DMS79 (cell line): ENCODE data around the gene KDM4C.
"Not testable (repeated sequence)": the region's sequence is repeated elsewhere in the genome, so short reads cannot be mapped to it uniquely, and the experiment has no call there.

ENCODE experiments used
- DNase-seq: peaks from one replicate; lab custom pipeline; 2025; lab: John Stamatoyannopoulos, UW

The KDM4C gene

DNA sequence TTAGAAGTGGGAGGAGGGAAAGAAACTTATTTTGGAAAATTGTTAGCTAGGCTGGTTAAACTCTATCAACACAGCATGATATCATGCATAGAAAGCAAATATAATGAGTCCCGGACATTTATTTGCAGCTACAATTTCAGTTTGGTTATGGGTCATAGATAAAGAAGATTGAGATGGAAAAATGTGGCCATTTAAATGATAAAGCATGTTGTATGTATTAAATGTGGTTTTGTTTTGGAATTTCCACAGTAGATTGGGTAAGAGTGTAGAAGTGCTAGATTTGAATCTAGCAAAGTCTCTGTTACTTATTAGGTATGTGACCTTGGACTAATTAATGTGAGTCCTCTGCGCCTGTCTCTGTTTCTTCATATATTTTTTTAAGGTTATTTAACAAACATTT, 217.4 kb downstream of the KDM4C start:
- DNase-seq = no peak

DNA sequence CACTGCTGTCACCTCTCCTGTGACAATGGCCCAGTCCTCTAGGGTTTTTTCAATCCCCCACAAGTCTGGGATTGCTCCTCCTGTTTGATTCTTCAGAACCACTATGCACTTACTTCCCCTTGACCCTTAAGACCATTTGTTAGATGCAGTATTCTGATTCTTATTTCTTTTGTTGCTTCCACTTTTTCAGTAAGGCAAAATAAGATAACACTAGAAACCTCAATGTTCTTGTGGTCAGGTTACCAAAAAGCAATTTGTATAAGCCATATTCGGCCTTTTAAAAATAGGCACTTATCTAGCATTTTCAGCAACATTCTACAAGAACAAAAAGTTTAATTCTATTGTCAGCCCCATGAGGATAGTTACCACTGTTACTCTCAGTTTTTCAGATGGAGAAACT, 220.0 kb downstream of the KDM4C start:
- no peak for DNase-seq

DNA sequence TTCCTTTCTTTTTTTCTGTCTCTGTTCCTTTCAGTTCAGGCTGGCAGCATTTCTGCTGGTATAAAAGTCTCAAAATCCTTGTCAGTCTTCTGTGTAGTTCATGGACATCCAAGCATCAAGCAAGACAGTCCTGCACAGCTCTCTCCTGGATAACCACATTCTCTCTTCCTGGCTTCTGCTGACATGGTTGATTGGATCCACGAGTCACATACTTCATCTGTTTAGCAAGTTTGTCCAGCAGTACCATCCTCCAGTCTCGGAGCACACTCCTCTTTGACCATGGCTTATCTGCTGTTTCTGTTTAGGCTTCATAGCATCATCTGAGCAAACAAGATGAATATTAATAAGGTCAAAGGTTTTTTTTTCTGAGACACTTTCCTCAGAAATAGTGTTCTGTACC, 220.8 kb downstream of the KDM4C start:
- no peak for DNase-seq

DNA sequence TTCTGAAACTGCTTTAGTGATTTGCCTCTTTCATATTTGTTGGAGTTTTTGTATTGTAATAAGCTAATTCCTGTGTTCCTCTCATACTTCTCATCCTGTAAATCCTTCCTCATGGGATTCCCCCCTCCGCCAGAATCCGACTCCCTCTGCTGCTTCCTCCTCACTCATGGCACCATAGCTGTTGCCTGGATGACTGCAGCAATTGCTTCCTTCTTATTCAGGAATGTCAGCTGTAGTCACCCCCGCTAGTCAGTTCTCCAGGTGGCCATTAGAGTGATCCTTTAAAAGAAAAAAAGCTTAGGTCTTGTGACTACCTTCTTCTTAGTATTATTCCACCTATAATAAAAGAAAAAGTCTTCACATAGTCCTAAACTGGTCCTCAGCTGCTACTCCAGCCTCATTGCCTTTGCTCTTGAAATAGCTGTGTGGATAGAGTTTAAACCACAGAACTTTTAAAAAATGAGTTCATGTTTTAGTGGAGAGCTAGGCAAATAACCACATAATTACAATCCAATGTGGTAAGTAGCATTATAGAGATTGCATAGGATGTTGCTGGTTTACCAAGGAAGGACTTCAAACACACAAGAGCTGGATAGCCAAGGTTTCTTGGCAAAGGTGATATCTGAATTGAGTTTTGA, 227.3 kb downstream of the KDM4C start:
- DNase-seq = peak; percentile 79

DNA sequence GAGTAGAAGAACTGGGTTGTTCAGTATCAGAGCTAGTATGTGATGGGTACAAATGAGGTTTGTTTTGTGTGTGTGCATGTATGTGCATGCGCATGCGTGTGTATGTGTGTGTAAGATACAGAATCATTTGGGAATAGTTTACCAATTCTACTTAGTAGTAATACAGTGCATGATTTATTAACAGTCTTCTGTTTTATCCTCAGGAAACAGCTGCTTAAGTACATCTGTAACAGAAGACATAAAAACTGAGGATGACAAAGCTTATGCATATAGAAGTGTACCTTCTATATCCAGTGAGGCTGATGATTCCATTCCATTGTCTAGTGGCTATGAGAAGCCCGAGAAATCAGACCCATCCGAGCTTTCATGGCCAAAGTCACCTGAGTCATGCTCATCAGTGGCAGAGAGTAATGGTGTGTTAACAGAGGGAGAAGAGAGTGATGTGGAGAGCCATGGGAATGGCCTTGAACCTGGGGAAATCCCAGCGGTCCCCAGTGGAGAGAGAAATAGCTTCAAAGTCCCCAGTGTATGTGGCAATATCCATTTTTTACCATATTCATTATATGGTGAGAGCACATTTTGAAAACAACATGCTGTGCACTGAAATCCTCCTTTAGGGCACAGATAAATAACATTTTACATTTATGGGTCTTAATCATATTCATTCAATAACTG, 228.5 kb downstream of the KDM4C start:
- DNase-seq = no peak

DNA sequence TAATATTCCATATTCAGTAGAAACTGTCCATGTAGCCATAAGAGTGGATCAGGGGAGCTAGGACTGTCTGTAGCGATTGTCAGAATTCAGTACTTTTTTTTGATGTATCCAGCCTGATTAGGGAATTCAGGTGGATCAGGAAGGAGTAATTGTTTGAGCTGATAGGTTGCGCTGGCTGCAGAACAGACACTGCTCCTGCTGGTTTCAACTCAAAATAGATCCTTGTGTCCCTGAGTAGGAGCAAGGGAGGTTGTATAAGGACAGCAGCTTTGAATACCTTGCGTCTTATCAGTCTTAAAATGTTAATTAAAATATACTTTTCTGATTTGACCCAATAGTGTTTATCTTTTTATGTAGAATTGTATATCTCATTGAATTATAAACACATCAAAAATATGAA, 229.6 kb downstream of the KDM4C start:
- no peak for DNase-seq

DNA sequence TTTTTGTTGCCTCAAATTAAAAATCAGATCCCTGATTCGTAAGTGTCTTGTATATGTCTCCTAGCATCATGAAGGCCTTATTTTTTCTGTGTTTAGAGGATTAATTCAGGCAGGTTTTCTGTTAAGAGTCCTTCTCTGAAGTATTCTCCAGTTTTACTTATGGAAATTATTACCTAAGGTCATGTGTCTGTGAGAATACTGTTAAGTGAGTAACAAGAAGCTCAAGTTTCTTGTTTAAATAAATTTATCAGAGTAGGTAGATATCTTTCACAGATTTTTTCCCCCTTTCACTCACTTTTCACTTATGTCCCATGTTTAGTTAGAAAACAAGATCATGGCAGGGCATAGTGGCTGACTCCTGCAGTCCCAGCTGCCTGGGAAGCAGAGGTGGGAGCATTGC, 233.6 kb downstream of the KDM4C start:
- DNase-seq = no peak

DNA sequence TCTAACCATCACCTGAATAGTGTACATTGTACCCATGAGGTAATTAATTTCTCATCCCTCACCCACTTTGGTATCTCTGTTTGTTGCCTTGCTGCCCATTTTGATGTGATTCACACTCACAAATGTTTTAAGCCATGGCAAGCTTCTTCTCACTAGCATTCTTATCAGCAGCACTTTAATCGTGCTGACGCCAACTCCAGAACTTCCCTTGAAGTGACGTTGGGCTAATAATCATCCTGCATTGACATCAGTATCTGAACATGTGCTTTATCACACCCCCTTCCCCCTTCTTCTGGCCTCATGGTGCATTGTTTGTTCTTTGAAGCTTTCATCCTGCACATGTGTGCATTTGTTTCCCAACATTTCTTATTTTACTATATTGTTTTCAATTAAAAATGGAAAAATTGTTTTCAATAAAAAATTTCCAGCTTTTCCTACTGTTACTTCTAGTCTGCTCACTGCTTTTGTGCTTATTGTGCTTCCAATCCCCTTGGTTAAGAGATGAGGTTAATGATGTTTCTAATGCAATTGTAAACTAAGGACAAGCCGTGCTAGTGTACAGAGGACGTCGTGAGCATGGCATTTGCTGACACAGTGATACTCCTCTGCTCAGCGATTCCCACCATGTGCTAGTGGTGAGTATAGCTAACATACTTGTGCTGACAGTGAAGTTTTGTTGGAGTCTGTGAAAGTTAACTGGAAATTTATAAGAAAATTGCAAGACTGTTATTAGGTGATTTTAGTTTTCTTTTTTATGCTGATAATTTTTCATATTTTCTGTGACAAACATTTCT, 238.5 kb downstream of the KDM4C start:
- DNase-seq = no peak

GRCh38 chr9:6997330-6997729, 239.6 kb downstream of the KDM4C start:
- no peak for DNase-seq

DNA sequence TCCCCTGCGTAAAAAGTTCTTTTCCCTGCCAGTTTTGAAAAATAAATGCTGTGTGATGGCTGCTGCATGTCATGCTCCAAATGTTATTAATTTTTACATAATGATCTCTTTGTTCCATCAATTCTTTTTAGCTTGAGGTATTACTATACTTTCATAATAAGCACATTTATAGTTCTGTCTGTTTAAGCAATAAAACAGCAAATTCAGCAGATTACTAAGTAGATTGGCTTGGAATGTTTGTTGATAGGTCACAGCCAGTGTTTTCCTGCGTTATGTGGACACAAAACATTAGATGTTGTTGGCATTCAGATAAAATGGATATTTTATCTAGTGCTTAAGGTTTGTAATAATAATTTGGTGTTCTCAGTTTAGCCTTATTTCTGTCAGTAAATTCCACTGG, 242.0 kb downstream of the KDM4C start:
- no peak for DNase-seq

GRCh38 chr9:7001571-7001970, 243.8 kb downstream of the KDM4C start:
- DNase-seq = no peak

GRCh38 chr9:7003861-7004260, 246.1 kb downstream of the KDM4C start:
- DNase-seq = no peak

- no peak for DNase-seq
Measured at GRCh38 chr9:7006417-7006816, 248.6 kb downstream of the KDM4C start.

- DNase-seq = no peak
Measured at GRCh38 chr9:7008411-7008810, 250.6 kb downstream of the KDM4C start.

GRCh38 chr9:7009065-7009464, 251.3 kb downstream of the KDM4C start:
- DNase-seq = no peak

DNA sequence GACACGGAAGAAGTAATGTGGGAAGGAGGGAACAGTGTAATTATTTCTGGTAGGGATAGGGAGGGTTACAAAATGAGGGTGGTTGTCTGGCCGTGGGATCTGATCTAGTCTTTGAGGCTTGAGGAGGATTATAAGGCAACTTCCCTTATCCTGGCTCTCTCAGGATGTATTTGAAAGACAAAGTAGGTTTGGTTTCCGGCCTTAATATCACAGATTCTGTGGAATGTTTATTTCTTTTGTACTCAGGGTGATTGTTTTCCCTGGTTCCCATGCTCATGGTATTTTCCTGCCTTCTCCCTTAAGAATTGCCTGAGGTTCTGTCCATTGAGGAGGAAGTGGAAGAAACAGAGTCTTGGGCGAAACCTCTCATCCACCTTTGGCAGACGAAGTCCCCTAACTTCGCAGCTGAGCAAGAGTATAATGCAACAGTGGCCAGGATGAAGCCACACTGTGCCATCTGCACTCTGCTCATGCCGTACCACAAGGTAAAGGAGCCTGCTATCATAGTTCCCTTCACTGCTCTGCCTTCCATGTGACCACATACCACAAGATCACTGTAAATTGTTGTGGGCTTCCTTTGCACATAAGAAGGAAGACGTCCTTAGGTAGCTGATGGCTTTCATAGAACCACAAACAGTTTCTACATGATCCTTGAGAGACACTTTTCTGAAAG, 253.8 kb downstream of the KDM4C start:
- no peak for DNase-seq

GRCh38 chr9:7027996-7028395, 270.2 kb downstream of the KDM4C start:
- DNase-seq = no peak

DNA sequence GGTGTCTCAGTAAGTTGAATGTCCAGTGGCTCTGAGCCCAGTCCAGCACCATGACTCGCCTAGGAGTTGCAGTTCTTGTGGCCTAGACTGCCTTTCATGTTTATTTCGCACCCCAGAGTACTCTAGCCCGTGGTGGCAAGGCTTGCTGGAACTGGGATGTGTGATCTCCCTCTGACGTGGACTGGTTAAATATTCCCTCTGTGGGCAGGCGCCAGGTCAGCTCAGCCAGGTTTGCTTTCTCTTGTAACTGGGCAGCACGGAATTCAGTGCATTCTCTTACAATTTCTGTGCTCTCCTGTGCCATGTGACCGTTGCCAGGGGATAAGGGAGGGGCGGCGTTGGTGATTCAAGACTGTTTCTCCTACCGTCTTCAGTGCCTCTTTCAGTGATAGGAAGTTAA, 270.8 kb downstream of the KDM4C start:
- no peak for DNase-seq

DNA sequence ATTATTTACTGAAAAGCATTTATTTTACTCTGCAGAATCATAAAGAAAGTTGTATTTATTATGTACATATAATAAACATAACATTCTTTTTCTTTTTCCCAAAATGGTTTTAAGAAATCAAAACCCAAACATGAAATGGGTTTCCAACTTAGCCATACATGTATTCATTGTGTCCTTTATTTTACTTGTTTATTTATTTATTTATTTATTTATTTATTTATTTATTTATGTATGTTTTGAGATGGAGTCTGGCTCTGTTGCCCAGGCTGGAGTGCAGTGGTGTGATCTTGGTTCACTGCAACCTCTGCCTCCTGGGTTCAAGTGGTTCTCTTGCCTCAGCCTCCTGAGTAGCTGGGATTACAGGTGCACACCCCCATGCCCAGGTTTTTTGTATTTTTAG, 273.2 kb downstream of the KDM4C start:
- DNase-seq = not testable (repeated sequence)

GRCh38 chr9:7033076-7034045, 275.6 kb downstream of the KDM4C start:
- DNase-seq = peak; percentile 43

DNA sequence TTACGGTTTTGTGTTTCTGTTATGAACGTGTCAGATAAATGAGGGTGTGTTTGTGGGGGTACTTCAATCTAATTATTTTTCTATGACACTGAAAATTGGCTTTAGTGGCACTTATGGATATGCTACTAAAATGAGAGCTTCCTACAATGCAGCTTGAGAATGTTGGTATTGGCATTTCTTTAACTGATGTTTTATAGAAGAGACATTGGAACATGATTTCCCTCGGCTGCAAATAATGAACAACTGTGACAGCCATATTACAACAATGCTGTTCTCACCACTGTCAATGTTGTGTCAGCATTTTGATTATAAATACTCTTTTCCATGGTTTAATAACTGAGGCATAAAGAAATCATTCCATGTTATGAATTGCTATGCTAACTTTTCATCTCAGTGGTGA, 279.4 kb downstream of the KDM4C start:
- DNase-seq = no peak

- no peak for DNase-seq
Measured at GRCh38 chr9:7042124-7042523, 284.4 kb downstream of the KDM4C start.
